K562 (cell line): Measurements from ENCODE around the gene COL9A3. TPM values are rescaled to one million over a fixed set of nuclear protein-coding genes. Genes with fewer than 3 reads are reported as not detected.

ENCODE experiments used
- ATAC-seq: fragments of 200-7000 bp; cut with Tn5 transposase; 3 replicates; pipeline ENCODE4 v1.9.1; 2020; ENCODE audit warnings: moderate library complexity
- BruUV-seq: library from RNA; stranded (reverse); fragments of 400-500 nt; replicated peaks from 2 replicates; lab custom pipeline; 2021; lab: Mats Ljungman, UMichigan
- CTCF ChIA-PET: fragments of 300-600 bp; formaldehyde crosslinking; extraction: SDS; loops from one replicate; lab custom pipeline; 2021; ENCODE audit warnings: low intra/inter-chr PET ratio; lab: Yijun Ruan, JAX
- POLR2A ChIA-PET: fragments of 300-600, 350-650 bp; sonication (Branson Sonifier 250); formaldehyde crosslinking; extraction: SDS; loops from one replicate; lab custom pipeline; 2021; ENCODE audit warnings: antibody characterized with exemption, inconsistent platforms; lab: Yijun Ruan, JAX
- DNase-seq, 4 experiments: peaks; one replicate each; pipeline versions ENCODE4 v3.0.0 to v3.0.0-alpha.2; 2011 to 2018; ENCODE audit warnings: low spot score in 3 of 4, mixed read lengths in 3 of 4; ENCODE audit errors: extremely low read depth in 1 of 4
- FAIRE-seq: peaks from 2 replicates; lab custom pipeline; 2011; peaks lifted over from hg19 to GRCh38; lab: Jason Lieb, UNC
- H2AFZ ChIP-seq: 2 replicates; pipeline ENCODE4 v1.6.0; 2011; ENCODE audit warnings: low read depth, low read length, control low read depth, inconsistent platforms
- H3K27ac ChIP-seq: fragments of 200-600 bp; 3 replicates; pipeline ENCODE4 v1.8.0; 2011; ENCODE audit warnings: low read depth, mild to moderate bottlenecking, control low read depth, inconsistent platforms, low read length, moderate library complexity, mixed read lengths; ENCODE audit errors: extremely low read depth
- H3K27me3 ChIP-seq, 2 experiments: fragments of 300-600 bp in 1 of 2; 2 replicates in 1 of 2; 3 replicates in 1 of 2; pipeline versions ENCODE4 v1.6.0 to v1.8.0; 2011; ENCODE audit warnings: inconsistent platforms in 2 of 2, low read length in 2 of 2, mild to moderate bottlenecking in 1 of 2, mixed read lengths in 1 of 2, moderate library complexity in 1 of 2; ENCODE audit not compliant: control insufficient read depth in 2 of 2, insufficient read depth in 2 of 2
- H3K36me3 ChIP-seq: fragments of 300-600 bp; 3 replicates; pipeline ENCODE4 v1.8.0; 2011; ENCODE audit warnings: mild to moderate bottlenecking, low read length, inconsistent platforms; ENCODE audit not compliant: control insufficient read depth, insufficient read depth
- H3K4me1 ChIP-seq, 2 experiments: fragments of 200-600 bp in 1 of 2; replicated peaks in 1 of 2; 2 replicates in 1 of 2; 3 replicates in 1 of 2; pipeline versions ENCODE4 v1.5.1 to v1.8.0; 2011; ENCODE audit warnings: inconsistent platforms in 2 of 2, low read length in 2 of 2, mild to moderate bottlenecking in 1 of 2, mixed read lengths in 1 of 2, moderate library complexity in 1 of 2; ENCODE audit not compliant: control insufficient read depth in 2 of 2, insufficient read depth in 2 of 2
- H3K4me2 ChIP-seq: 2 replicates; pipeline ENCODE4 v1.6.1; 2011; ENCODE audit warnings: low read length, control low read depth, inconsistent platforms, mixed read lengths; ENCODE audit not compliant: insufficient read depth
- H3K4me3 ChIP-seq: fragments of 200-600 bp; sonication (generic), shearing (Covaris generic); 2 replicates; pipeline ENCODE4 v1.5.1; 2016; ENCODE audit warnings: control low read depth, inconsistent platforms
- H3K79me2 ChIP-seq: fragments of 200-600 bp; 3 replicates; pipeline ENCODE4 v1.8.0; 2011; ENCODE audit warnings: low read length, inconsistent platforms; ENCODE audit not compliant: control insufficient read depth, insufficient read depth
- H3K9ac ChIP-seq, 2 experiments: 2 replicates each; pipeline versions ENCODE4 v1.6.0 to v1.6.1; 2011; ENCODE audit warnings: low read depth in 2 of 2, low read length in 2 of 2, control low read depth in 1 of 2, inconsistent platforms in 1 of 2, mild to moderate bottlenecking in 1 of 2, mixed read lengths in 1 of 2; ENCODE audit not compliant: insufficient read depth in 1 of 2
- H3K9me1 ChIP-seq: one replicate; pipeline ENCODE4 v1.6.0; 2011; ENCODE audit warnings: inconsistent platforms, mild to moderate bottlenecking, low read length, moderate library complexity; ENCODE audit not compliant: control insufficient read depth, insufficient read depth
- H3K9me3 ChIP-seq: replicated peaks from 2 replicates; pipeline ENCODE4 v1.5.1; 2011; ENCODE audit warnings: low read depth, low read length, inconsistent platforms; ENCODE audit not compliant: control insufficient read depth, insufficient read depth
- H4K20me1 ChIP-seq: replicated peaks from 2 replicates; pipeline ENCODE4 v1.6.1; 2011; ENCODE audit warnings: low read length, inconsistent platforms, mixed read lengths; ENCODE audit not compliant: control insufficient read depth, insufficient read depth
- AFF4 ChIP-seq: sonication (generic); formaldehyde crosslinking; IDR thresholded peaks from 2 replicates; pipeline ENCODE4 v1.8.0; 2023; ENCODE audit warnings: mild to moderate bottlenecking, missing genetic modification reagents
- ARHGAP35 ChIP-seq: fragments of 450-650 bp; IDR thresholded peaks from 2 replicates; pipeline ENCODE4 v1.6.1; 2018; ENCODE audit not compliant: partially characterized antibody
- BDP1 ChIP-seq: IDR thresholded peaks from 3 replicates; pipeline ENCODE4 v1.6.1; 2011; ENCODE audit not compliant: insufficient read length, insufficient read depth
- MTF1 ChIP-seq: fragments of 250-450 bp; sonication (Bioruptor Pico); IDR thresholded peaks from 2 replicates; pipeline ENCODE4 v1.9.0; 2021; ENCODE audit warnings: moderate library complexity, mild to moderate bottlenecking, inconsistent platforms, borderline replicate concordance
- PHF21A ChIP-seq: fragments of 450-650 bp; IDR thresholded peaks from 2 replicates; pipeline ENCODE4 v1.6.1; 2017; ENCODE audit warnings: low read depth, borderline replicate concordance
- RBFOX2 ChIP-seq: fragments of 200-400 bp; formaldehyde crosslinking; IDR thresholded peaks from 2 replicates; pipeline ENCODE4 v1.6.1; 2017; ENCODE audit warnings: low read depth, mild to moderate bottlenecking, low read length, moderate library complexity
- SMAD1 ChIP-seq: fragments of 150-350 bp; IDR thresholded peaks from 2 replicates; pipeline ENCODE4 v1.6.1; 2014; ENCODE audit warnings: low read length, low read depth; ENCODE audit not compliant: partially characterized antibody
- ZNF23 ChIP-seq: fragments of 250-450 bp; sonication (Bioruptor Pico); IDR thresholded peaks from 2 replicates; pipeline ENCODE4 v1.4.0; 2020; ENCODE audit warnings: mild to moderate bottlenecking
- ZNF408 ChIP-seq: fragments of 250-450 bp; sonication (Bioruptor Pico); IDR thresholded peaks from 2 replicates; pipeline ENCODE4 v1.4.0; 2020; ENCODE audit warnings: low read depth, mild to moderate bottlenecking, moderate library complexity
- WGBS: fragments of 100-300 bp; shearing (Covaris generic); methylation state at CpG from one replicate; pipeline ENCODE4 v1.1.6; 2016; ENCODE audit warnings: low coverage, mixed read lengths; ENCODE audit not compliant: insufficient coverage; ENCODE audit errors: missing lambda C conversion rate; 5-methylcytosine and 5-hydroxymethylcytosine counted together
- in situ Hi-C: fragments of 300-500 bp; cut with MboI; formaldehyde crosslinking; loops from 4 replicates; pipeline ENCODE4 v1.15.0; 2018; ENCODE audit warnings: inconsistent platforms, mixed read lengths
- intact Hi-C: fragments of 100-400 bp; cut with micrococcal nuclease; formaldehyde crosslinking; loops from 2 replicates; pipeline ENCODE4 v1.14.2; 2022
- polyA plus RNA-seq, 8 experiments: library from polyadenylated mRNA; depleted of rRNA in 4 of 8; stranded (reverse) in 5 of 8; unstranded in 3 of 8; fragments of >200 nt; fragmentation: Nextera tagmentation in 2 of 8; fragmentation: Illumina TruSeq in 1 of 8; extraction: Ambion mirVana in 2 of 8; extraction: Trizol in 1 of 8; gene quantifications; 2 replicates each; pipeline versions ENCODE4 v1.2.1 to v1.2.3, GENCODE V29; 2011 to 2014; ENCODE audit warnings: inconsistent platforms in 1 of 8, missing spikeins in 1 of 8
- total RNA-seq, 7 experiments: library from RNA; depleted of rRNA in 6 of 7; stranded (reverse); fragments of >200 nt in 6 of 7; fragmentation: Illumina TruSeq in 2 of 7; extraction: Trizol in 2 of 7; gene quantifications; 2 replicates each; pipeline versions ENCODE4 v1.2.1 to v1.2.3, GENCODE V29; 2011 to 2021; ENCODE audit warnings: low replicate concordance in 1 of 7

The COL9A3 gene
- total and polyA plus RNA-seq, 9 of the 15 experiments (the other 6 are each of a cell fraction or from before 2014, with no cell fraction given) = 0.14 to 3.6 (median 0.88) TPM; not detected in 1

- H3K4me3 ChIP-seq = no peak overlapping the region
- H3K9me3 ChIP-seq = no peaks in the 10 kb centered on the region
- H3K9me1 ChIP-seq = no peaks in the 10 kb centered on the region
- no TSS peak for BruUV-seq
- H2AFZ ChIP-seq = no peak overlapping the region
- H3K79me2 ChIP-seq = no peaks in the 10 kb centered on the region
- H4K20me1 ChIP-seq = 0 out of 2 replicates have a peak, but pooled peaks cover 2% of the 10 kb centered on the region
- no peak overlapping the region for H3K4me2 ChIP-seq
- DNase-seq = no peak
- peaks cover 8 to 82% of the 10 kb centered on the region in 2 experiments; a peak in 4 of 5 replicates for H3K4me1 ChIP-seq
- in situ Hi-C loops (no loop called here), intact Hi-C loops (no loop called here)
- H3K36me3 ChIP-seq = no peaks in the 10 kb centered on the region
- WGBS = 53% methylated on average over 3 of the region's 14 CpGs
- TF ChIP-seq BDP1 (no peak), MTF1 (no peak), RBFOX2 (no peak), PHF21A (no peak), AFF4 (CRISPR knock-in tag) (no peak), ZNF408 (no peak), ARHGAP35 (no peak), ZNF23 (no peak), SMAD1 (no peak)
- ChIA-PET CTCF (no interaction called here), POLR2A (no interaction called here)
- no peaks in the 10 kb centered on the region; a peak in 1 of 5 replicates for H3K27me3 ChIP-seq
- no peak overlapping the region for H3K27ac ChIP-seq
- peak overlapping the region in 1 of 2 experiments; percentile 45; a peak in 1 of 4 replicates for H3K9ac ChIP-seq
- no peak for FAIRE-seq
- ATAC-seq = no peak
These were observed 13.4 kb downstream of the COL9A3 start for GRCh38 chr20:62830251-62830650.
